K562 (cell line): ENCODE measurements around the gene COASY. TPM values are rescaled to one million over a fixed set of nuclear protein-coding genes. Genes with fewer than 3 reads are reported as not detected.
A peak's percentile ranks its signal among the peaks of the same experiment; 100 is the strongest.

Experiments
- ADNP ChIP-seq: fragments of 200-800 bp; sonication (Bioruptor generic); IDR thresholded peaks from 2 replicates; pipeline ENCODE4 v1.6.1; 2016; ENCODE audit warnings: missing genetic modification characterization, missing compliant biosample characterization
- ARID2 ChIP-seq: fragments of 450-650 bp; IDR thresholded peaks from 2 replicates; pipeline ENCODE4 v1.6.1; 2017; ENCODE audit warnings: antibody characterized with exemption, mild to moderate bottlenecking
- BDP1 ChIP-seq: IDR thresholded peaks from 3 replicates; pipeline ENCODE4 v1.6.1; 2011; ENCODE audit not compliant: insufficient read length, insufficient read depth
- ERF ChIP-seq: fragments of 450-650 bp; formaldehyde crosslinking; IDR thresholded peaks from 2 replicates; pipeline ENCODE4 v1.4.0; 2020; ENCODE audit warnings: mild to moderate bottlenecking, mixed read lengths
- HMG20B ChIP-seq: fragments of 250-450 bp; sonication (Bioruptor Pico); IDR thresholded peaks from 2 replicates; pipeline ENCODE4 v1.5.0; 2021; ENCODE audit warnings: mild to moderate bottlenecking
- KLF1 ChIP-seq: fragments of 450-650 bp; IDR thresholded peaks from 2 replicates; pipeline ENCODE4 v1.6.1; 2016; ENCODE audit warnings: missing genetic modification characterization, missing compliant biosample characterization
- RB1 ChIP-seq: fragments of 450-650 bp; IDR thresholded peaks from 2 replicates; pipeline ENCODE4 v1.6.1; 2017; ENCODE audit warnings: low read depth, mild to moderate bottlenecking
- TEAD2 ChIP-seq: fragments of 450-650 bp; IDR thresholded peaks from 2 replicates; pipeline ENCODE4 v1.6.1; 2016; ENCODE audit warnings: missing genetic modification characterization, control low read depth, missing compliant biosample characterization
- ZBED1 ChIP-seq: IDR thresholded peaks from 2 replicates; pipeline ENCODE4 v1.6.1; 2014
- ZC3H4 ChIP-seq: sonication (generic); formaldehyde crosslinking; IDR thresholded peaks from 2 replicates; pipeline ENCODE4 v1.9.0; 2021; ENCODE audit warnings: missing genetic modification reagents, borderline replicate concordance
- ZFPM2 ChIP-seq: fragments of 250-450 bp; sonication (Bioruptor Pico); IDR thresholded peaks from 2 replicates; pipeline ENCODE4 v1.5.1; 2022; ENCODE audit warnings: mild to moderate bottlenecking
- ZNF143 ChIP-seq: sonication (generic); formaldehyde crosslinking; IDR thresholded peaks from 2 replicates; pipeline ENCODE4 v1.9.0; 2022; ENCODE audit warnings: mild to moderate bottlenecking, missing genetic modification reagents
- ZNF24 ChIP-seq: fragments of 450-650 bp; IDR thresholded peaks from 2 replicates; pipeline ENCODE4 v1.6.1; 2016
- ZNF589 ChIP-seq: fragments of 200-800 bp; sonication (Bioruptor generic); IDR thresholded peaks from 2 replicates; pipeline ENCODE4 v1.6.1; 2016; ENCODE audit warnings: low read depth, missing genetic modification characterization, missing compliant biosample characterization
- polyA plus RNA-seq, 8 experiments: library from polyadenylated mRNA; depleted of rRNA in 4 of 8; stranded (reverse) in 5 of 8; unstranded in 3 of 8; fragments of >200 nt; fragmentation: Nextera tagmentation in 2 of 8; fragmentation: Illumina TruSeq in 1 of 8; extraction: Ambion mirVana in 2 of 8; extraction: Trizol in 1 of 8; gene quantifications; 2 replicates each; pipeline versions ENCODE4 v1.2.1 to v1.2.3, GENCODE V29; 2011 to 2014; ENCODE audit warnings: inconsistent platforms in 1 of 8, missing spikeins in 1 of 8
- total RNA-seq, 7 experiments: library from RNA; depleted of rRNA in 6 of 7; stranded (reverse); fragments of >200 nt in 6 of 7; fragmentation: Illumina TruSeq in 2 of 7; extraction: Trizol in 2 of 7; gene quantifications; 2 replicates each; pipeline versions ENCODE4 v1.2.1 to v1.2.3, GENCODE V29; 2011 to 2021; ENCODE audit warnings: low replicate concordance in 1 of 7
- TF ChIP-seq, protein P1 (sequence below): sonication (generic); formaldehyde crosslinking; IDR thresholded peaks from 2 replicates; pipeline ENCODE4 v1.8.0; 2023; ENCODE audit warnings: missing genetic modification reagents, mild to moderate bottlenecking, borderline replicate concordance
- TF ChIP-seq, protein P2 (sequence below): sonication (generic); formaldehyde crosslinking; IDR thresholded peaks from 2 replicates; pipeline ENCODE4 v1.9.0; 2022; ENCODE audit warnings: mild to moderate bottlenecking, missing genetic modification reagents
- TF ChIP-seq, protein P3 (sequence below): sonication (generic); formaldehyde crosslinking; IDR thresholded peaks from 2 replicates; pipeline ENCODE4 v1.8.0; 2022; ENCODE audit warnings: mild to moderate bottlenecking, missing genetic modification reagents
- TF ChIP-seq, protein P4 (sequence below), 2 experiments: fragments of 250-450 bp in 1 of 2; fragments of 450-650 bp in 1 of 2; sonication (Bioruptor Pico) in 1 of 2; IDR thresholded peaks; 2 replicates each; pipeline versions ENCODE4 v1.6.1 to v1.8.0; 2016 to 2021; ENCODE audit warnings: mild to moderate bottlenecking in 2 of 2, moderate library complexity in 2 of 2, missing compliant biosample characterization in 1 of 2, missing genetic modification characterization in 1 of 2
- TF ChIP-seq, protein P5 (sequence below): fragments of 450-650 bp; formaldehyde crosslinking; IDR thresholded peaks from 2 replicates; pipeline ENCODE4 v1.4.0; 2020; ENCODE audit warnings: mild to moderate bottlenecking, mixed read lengths

The COASY gene
- total and polyA plus RNA-seq, 9 of the 15 experiments (the other 6 are each of a cell fraction or from before 2014, with no cell fraction given), result 25.4 to 175 (median 62.3) TPM

DNA sequence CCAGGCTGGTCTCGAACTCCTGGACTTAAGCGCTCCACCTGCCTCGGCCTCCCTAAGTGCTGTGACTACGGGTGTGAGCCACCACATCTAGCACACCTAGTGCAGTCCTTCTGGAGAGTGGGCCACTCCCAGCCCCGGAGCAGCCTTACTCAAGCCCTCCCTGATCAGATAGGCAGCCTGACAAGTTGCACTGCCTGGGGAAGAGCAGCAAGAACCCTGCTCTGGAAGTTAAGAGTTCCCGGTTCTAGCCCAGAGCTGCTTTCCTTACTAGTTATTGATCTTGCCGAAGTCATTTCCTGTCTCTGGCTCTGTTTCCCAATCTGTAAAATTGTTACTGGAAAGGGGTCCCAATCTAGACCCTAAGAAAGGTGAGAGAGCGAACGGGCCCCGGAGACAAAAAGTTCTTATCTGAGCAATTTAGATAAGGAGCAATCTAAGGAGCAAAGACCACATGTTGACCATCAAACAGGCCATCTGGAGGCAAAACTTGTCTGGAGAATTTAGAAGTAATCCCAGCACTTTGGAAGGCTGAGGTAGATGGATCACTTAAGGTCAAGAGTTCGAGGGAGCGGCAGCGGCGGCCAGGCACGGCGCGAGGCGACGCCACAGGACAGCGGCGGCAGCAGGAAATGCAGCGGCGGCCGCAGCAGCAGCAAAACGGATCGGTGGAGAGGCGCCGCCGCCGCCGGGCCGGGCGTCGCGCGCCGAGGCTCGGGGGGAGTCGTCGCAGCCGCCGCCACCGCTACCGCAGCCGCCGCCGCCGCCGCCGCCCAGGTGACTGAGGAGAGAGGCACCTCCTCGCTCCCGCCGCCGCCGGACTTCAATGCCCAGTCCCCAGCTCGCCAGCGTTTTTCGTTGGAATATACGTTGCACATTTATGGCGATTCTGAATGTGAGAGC is 30.2 kb upstream of the COASY start (continued):
- TF ChIP-seq, protein P1, sequence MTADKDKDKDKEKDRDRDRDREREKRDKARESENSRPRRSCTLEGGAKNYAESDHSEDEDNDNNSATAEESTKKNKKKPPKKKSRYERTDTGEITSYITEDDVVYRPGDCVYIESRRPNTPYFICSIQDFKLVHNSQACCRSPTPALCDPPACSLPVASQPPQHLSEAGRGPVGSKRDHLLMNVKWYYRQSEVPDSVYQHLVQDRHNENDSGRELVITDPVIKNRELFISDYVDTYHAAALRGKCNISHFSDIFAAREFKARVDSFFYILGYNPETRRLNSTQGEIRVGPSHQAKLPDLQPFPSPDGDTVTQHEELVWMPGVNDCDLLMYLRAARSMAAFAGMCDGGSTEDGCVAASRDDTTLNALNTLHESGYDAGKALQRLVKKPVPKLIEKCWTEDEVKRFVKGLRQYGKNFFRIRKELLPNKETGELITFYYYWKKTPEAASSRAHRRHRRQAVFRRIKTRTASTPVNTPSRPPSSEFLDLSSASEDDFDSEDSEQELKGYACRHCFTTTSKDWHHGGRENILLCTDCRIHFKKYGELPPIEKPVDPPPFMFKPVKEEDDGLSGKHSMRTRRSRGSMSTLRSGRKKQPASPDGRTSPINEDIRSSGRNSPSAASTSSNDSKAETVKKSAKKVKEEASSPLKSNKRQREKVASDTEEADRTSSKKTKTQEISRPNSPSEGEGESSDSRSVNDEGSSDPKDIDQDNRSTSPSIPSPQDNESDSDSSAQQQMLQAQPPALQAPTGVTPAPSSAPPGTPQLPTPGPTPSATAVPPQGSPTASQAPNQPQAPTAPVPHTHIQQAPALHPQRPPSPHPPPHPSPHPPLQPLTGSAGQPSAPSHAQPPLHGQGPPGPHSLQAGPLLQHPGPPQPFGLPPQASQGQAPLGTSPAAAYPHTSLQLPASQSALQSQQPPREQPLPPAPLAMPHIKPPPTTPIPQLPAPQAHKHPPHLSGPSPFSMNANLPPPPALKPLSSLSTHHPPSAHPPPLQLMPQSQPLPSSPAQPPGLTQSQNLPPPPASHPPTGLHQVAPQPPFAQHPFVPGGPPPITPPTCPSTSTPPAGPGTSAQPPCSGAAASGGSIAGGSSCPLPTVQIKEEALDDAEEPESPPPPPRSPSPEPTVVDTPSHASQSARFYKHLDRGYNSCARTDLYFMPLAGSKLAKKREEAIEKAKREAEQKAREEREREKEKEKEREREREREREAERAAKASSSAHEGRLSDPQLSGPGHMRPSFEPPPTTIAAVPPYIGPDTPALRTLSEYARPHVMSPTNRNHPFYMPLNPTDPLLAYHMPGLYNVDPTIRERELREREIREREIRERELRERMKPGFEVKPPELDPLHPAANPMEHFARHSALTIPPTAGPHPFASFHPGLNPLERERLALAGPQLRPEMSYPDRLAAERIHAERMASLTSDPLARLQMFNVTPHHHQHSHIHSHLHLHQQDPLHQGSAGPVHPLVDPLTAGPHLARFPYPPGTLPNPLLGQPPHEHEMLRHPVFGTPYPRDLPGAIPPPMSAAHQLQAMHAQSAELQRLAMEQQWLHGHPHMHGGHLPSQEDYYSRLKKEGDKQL (CRISPR knock-in tag), result no peak
- TF ChIP-seq ZNF24 (no peak), TEAD2 (tag) (no peak), ZFPM2 (CRISPR knock-in tag) (no peak), ZNF143 (no peak), ADNP (tag) (peak; percentile 78; the same call in 1 of the 2 replicates), ARID2 (no peak), ZBED1 (no peak), ZNF589 (CRISPR knock-in tag) (no peak), BDP1 (no peak), ZC3H4 (no peak), KLF1 (tag) (no peak), ERF (CRISPR knock-in tag) (no peak), HMG20B (CRISPR knock-in tag) (no peak), RB1 (peak; percentile 54; the same call in 1 of the 2 replicates)
- TF ChIP-seq, protein P2, sequence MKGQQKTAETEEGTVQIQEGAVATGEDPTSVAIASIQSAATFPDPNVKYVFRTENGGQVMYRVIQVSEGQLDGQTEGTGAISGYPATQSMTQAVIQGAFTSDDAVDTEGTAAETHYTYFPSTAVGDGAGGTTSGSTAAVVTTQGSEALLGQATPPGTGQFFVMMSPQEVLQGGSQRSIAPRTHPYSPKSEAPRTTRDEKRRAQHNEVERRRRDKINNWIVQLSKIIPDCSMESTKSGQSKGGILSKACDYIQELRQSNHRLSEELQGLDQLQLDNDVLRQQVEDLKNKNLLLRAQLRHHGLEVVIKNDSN (CRISPR knock-in tag), result no peak
- TF ChIP-seq, protein P3, sequence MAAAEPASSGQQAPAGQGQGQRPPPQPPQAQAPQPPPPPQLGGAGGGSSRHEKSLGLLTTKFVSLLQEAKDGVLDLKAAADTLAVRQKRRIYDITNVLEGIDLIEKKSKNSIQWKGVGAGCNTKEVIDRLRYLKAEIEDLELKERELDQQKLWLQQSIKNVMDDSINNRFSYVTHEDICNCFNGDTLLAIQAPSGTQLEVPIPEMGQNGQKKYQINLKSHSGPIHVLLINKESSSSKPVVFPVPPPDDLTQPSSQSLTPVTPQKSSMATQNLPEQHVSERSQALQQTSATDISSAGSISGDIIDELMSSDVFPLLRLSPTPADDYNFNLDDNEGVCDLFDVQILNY (CRISPR knock-in tag), result no peak
- TF ChIP-seq, protein P4, sequence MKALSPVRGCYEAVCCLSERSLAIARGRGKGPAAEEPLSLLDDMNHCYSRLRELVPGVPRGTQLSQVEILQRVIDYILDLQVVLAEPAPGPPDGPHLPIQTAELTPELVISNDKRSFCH (CRISPR knock-in tag; IDR thresholded peaks at IDR 0.05), result no peak
- TF ChIP-seq, protein P4 (tag; IDR thresholded peaks at IDR 0.05), result 0 out of 2 replicates have a peak, but pooled peaks have one; percentile 37
- TF ChIP-seq, protein P5, sequence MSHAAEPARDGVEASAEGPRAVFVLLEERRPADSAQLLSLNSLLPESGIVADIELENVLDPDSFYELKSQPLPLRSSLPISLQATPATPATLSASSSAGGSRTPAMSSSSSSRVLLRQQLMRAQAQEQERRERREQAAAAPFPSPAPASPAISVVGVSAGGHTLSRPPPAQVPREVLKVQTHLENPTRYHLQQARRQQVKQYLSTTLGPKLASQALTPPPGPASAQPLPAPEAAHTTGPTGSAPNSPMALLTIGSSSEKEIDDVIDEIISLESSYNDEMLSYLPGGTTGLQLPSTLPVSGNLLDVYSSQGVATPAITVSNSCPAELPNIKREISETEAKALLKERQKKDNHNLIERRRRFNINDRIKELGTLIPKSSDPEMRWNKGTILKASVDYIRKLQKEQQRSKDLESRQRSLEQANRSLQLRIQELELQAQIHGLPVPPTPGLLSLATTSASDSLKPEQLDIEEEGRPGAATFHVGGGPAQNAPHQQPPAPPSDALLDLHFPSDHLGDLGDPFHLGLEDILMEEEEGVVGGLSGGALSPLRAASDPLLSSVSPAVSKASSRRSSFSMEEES (CRISPR knock-in tag), result no peak
